OCI-M1 (cell line): Measurements from ENCODE around the gene LMO2.
"Not testable (repeated sequence)": the region's sequence is repeated elsewhere in the genome, so short reads cannot be mapped to it uniquely, and the experiment has no call there.

Experiments used
- DNase-seq: peaks from one replicate; lab custom pipeline; 2025; lab: John Stamatoyannopoulos, UW

Gene LMO2

GRCh38 chr11:33891714-33892327, at the start of gene LMO2:
Gene LMO2, minus strand, starts transcription at chr11:33892076. Its CDS starts 22,360 bp downstream, at chr11:33869716.
- peak; percentile 89 for DNase-seq

- DNase-seq = no peak
Measured at GRCh38 chr11:33940538-33940815, 48.6 kb upstream of the LMO2 start.

DNA sequence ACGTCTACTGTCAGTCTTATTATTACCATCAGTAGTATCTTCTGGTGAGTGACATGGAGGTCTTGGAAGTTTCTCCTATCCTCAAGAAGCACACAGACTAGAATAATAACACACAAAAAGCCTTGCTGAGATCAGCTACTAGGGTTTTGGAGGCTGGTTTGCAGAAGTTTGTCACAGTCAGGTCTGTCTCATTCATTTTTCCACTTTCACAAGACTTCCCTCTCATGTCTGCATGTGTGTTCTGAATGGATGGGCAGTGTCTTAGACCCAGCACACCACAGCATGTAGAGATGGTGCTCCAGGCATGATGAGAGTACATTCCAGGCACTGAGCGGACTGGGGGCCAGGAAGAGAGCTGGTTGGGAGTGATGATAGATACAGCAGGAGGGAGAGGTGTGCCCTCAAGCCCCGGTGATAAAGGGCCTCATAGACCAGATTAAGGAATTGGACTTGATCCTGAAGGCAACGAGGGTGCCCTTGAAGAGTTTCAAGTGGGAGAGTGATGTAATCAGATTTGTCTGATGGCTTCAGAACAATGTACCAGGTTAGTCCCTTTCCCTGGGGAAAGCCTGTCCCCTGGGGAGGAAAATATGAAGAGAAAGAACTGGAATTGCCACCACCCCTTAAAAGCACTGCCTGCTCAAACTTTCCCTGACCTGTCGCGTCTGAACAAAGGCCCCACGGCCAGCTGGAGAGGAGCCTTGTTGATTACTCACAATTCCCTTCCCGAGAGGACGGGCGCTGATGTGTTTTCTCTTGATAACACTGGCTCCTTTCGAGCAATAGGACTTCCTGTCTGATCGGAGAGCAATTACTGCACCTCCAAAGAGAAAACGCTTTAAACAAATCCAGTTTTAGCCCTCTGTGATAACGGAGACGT, 45.1 kb upstream of the LMO2 start:
- DNase-seq = peak; percentile 84

- DNase-seq = no peak
Measured at GRCh38 chr11:33935461-33936456, 43.9 kb upstream of the LMO2 start.

- no peak for DNase-seq
Measured at GRCh38 chr11:33935005-33935404, 43.1 kb upstream of the LMO2 start.

DNA sequence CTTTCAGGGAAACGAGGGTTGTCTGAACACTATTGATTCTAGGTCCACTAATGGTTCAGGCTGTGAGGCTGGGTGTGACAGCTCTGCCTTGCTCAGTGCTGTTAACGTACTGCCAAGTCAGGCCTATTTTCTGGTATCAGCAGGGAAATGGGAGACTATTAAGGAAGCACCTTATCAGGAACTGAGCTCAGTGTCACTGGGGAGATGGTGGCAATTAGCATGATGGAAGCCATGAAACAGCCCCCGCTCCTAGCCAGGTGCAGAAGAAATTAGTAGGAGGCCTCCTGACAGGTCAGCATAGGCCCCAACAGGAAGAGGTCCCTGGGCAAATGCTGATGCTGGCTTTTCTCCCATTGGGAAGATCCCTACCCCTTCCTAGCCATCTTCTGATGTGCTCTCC, 42.6 kb upstream of the LMO2 start:
- DNase-seq = no peak

- DNase-seq = no peak
Measured at GRCh38 chr11:33933602-33934001, 41.7 kb upstream of the LMO2 start.

DNA sequence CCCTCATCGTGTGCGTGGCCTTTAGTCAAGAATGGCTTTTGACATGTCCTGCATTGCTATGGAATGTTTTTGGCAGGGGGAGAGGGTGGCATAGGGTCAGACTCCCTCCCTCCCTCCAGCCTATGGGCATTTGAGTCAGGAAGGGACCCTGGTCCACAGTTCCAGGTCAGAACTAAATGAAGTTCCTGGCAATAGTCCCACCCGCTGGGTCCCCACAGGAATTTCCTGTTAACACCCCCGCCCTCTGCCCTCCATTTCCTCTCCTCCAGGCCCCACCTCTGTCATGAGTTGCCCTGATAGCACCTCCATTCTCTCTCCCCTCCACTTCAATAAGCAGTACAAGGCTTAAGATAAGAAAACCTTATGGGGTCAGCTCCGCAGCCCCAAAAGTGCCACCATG, 40.8 kb upstream of the LMO2 start:
- no peak for DNase-seq

DNA sequence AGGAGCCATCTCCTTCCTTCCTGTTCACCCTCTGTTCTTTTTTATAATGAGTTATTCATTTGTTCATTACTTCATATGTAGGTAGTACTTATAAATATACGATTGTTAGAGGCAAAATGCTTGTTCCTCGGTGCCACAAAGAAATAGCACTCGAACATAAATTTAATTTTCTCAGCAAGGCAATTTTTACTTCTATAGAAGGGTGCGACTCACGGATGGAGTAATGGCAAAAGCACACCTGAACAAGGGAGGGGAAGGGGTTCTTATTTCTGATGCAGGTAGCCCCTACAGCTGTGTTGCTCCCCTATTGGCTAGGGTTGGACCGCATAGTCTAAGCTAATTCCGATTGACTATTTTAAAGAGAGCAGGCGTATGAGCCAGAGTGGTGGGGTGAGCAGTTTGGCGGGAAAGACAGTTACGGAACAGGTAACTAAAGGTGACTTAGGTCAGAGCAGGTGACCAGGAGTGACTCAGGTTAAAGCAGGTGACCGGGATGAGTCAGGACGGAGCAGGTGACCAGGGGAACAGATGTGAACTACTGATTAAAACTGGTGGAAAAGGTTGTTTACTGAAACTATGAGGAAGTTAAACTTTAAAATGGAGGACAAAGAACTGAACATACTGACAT, 40.0 kb upstream of the LMO2 start:
- DNase-seq = not testable (repeated sequence)

DNA sequence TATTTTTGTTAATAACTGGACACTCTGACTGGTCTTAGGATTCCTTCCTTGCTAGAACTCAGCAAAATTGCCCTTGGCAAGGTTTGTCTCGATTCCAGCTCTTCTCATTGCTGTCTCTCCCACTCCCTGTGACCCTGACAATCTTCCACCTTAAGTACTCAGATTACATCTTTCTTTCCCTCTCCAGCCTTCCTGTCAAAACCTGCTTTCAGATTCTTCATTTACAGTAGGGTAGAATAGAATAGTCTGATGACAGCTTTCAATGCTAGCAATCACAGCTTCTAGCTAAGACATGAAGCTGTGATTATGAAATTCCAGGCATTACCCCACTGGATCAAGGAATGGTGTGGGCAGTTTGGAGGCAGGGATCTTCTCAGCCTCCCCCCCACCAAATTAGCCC, 39.2 kb upstream of the LMO2 start:
- no peak for DNase-seq

- peak; percentile 57 for DNase-seq
Measured at GRCh38 chr11:33930317-33931021, 38.6 kb upstream of the LMO2 start.

DNA sequence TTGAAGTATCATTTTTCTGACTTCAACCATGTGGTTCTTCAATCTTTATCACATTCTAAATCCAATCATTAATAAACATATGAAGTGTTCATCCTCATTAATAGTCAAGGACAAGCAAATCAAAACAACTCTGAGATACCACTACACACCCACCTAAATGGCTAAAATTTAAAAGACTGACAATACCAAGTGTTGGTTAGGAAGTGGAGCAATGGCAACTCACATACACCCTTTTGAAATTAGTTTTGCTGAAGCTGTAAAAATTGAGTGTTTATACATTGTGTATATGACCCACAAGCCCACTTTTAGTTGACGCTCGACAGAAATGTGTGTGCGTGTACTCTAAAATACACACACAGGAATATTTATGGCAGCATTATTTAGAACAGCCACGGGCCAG, 36.7 kb upstream of the LMO2 start:
- no peak for DNase-seq

- DNase-seq = no peak
Measured at GRCh38 chr11:33926671-33927552, 35.0 kb upstream of the LMO2 start.

- DNase-seq = no peak
Measured at GRCh38 chr11:33924341-33924740, 32.5 kb upstream of the LMO2 start.

- no peak for DNase-seq
Measured at GRCh38 chr11:33923626-33924025, 31.8 kb upstream of the LMO2 start.

DNA sequence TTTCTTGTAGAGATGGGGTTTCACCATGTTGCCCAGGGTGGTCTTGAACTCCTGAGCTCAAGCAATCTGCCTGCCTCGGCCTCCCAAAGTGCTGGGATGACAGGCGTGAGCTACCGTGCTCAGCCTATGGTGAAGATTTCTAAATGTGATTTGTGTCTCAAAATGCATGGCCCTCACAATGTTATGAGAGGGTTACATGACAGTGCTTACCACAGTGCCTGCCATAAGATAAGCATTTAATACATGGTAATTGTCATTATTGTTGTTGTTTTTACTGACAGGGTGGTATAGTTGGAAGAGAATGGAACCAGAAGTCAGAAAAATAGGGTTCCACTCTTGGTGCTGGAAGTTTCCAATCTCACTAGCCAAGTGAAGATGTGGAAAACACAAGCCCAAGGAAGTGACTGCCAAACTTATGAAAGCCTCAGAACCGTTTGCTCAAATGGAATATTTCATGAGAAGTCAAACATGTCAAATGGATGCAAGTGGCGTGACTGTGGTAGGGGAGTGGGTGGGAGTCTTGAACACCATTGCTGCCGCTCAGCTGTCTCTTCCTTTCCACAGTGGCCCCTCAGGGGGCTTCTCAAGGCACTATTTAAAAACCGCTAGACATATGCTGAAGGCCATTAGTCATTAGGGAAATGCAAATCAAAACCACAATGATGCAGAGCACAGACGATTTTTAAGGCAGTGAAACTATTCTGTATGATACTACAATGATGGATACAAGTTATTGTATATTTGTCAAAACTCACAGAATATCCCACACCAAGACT, 29.1 kb upstream of the LMO2 start:
- DNase-seq = no peak

DNA sequence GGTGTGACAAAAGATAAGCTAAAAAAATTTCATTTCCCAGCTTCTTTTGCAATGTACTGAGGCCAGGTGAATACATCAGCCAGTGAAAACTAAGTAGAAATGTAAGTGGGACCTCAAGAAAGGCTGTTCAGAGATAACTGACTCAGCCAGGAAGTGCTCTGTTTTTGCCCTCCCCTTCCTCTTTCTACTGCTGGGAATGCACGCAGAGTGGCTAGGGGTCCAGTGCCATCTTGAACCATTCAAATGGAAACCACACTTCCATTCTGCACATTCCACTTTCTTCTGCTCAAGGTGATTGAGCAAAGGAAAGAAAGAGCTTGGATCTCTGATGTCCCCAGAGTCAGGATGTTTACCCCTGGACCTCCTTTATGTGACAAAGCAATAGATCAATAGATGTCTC, 27.8 kb upstream of the LMO2 start:
- DNase-seq = peak; percentile 55

DNA sequence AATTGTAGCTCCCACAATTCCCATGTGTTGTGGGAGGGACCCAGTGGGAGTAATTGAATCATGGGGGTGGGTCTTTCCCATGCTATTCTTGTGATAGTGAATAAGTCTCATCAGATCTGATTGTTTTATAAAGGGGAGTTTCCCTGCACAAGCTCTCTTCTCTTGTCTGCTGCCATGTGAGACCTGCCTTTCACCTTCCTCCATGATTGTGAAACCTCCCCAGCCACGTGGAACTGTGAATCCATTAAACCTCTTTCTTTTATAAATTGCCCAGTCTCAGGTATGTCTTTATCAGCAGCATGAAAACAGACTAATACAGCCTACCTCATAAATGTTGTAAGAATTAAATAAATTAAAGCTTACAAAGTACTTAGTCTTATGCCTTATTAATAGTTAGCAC, 25.5 kb upstream of the LMO2 start:
- DNase-seq = not testable (repeated sequence)

GRCh38 chr11:33916736-33917135, 24.9 kb upstream of the LMO2 start:
- DNase-seq = no peak

GRCh38 chr11:33915526-33915925, 23.6 kb upstream of the LMO2 start:
- DNase-seq = no peak
